ENCODE results near the gene MAT2B. TPM values are rescaled to one million over a fixed set of nuclear protein-coding genes. Genes with fewer than 3 reads are reported as not detected.

Gene MAT2B
- total and polyA plus RNA-seq, 8 donors: 6.7 to 84.3 (median 37.6) TPM

DNA sequence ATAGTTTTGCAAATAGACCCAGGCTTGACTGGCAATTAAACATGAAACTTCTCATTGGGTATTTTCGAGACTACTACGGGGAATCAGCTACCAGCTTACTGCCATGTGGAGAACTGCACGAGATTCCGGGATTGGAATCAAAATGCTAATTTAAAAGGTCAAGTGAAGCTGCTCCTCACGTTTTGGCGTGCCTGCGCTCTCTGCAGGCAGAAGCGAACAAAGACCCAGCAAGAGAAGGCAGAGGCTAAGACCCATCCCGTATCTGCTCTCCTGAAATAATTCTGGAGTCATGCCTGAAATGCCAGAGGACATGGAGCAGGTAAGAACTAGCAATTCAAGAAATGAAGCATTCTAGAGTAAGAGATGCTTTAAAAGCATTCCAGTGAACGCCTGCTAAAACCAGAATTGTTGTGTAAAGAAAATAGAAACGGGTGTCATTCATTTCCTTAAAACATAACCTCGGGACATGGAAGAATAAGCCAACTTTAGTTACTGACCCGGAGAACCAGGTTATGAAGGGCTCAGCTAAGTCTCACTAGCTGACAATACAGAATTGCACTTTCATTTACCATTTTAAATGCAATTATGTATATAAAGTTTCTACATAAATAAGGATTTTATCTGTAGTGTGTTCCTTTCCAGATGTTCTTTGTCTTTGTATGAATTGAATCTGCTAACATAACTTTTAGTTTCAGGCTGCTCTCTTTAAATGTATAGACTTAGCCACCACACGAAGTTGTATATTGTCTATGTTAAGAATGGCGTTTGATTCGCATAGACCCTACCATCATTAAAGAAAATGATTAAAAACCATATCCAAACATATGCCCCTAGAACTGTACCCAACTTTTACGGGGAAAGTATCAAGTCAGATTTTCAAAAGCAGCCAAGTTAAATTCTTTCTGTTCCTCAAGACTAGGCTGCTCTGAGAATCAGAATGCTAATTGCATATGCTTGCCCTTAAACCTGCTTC is 2.0 kb upstream of the MAT2B start:
- Histone ChIP-seq H3K36me3 (no peaks in the 10 kb centered on the region), H3K27me3 (no peaks in the 10 kb centered on the region), H3K9me3 (no peaks in the 10 kb centered on the region), H3K4me1 (peaks cover 7 to 51% (median 37%) of the 10 kb centered on the region in 4 donors), H3K27ac (peak overlapping the region; percentile 89 to 99 (median 98)), H3K4me3 (peak overlapping the region; percentile 67 to 82 (median 77))
- DNase-seq: peak; percentile 57 to 88
- TF ChIP-seq POLR2A (IDR thresholded peaks at IDR 0.05): no peak
- TF ChIP-seq EP300 (IDR thresholded peaks at IDR 0.05): no peak
- TF ChIP-seq POLR2AphosphoS5 (IDR thresholded peaks at IDR 0.05): peak in 2 of 3 donors; percentile 46 to 75
- TF ChIP-seq, protein P1, sequence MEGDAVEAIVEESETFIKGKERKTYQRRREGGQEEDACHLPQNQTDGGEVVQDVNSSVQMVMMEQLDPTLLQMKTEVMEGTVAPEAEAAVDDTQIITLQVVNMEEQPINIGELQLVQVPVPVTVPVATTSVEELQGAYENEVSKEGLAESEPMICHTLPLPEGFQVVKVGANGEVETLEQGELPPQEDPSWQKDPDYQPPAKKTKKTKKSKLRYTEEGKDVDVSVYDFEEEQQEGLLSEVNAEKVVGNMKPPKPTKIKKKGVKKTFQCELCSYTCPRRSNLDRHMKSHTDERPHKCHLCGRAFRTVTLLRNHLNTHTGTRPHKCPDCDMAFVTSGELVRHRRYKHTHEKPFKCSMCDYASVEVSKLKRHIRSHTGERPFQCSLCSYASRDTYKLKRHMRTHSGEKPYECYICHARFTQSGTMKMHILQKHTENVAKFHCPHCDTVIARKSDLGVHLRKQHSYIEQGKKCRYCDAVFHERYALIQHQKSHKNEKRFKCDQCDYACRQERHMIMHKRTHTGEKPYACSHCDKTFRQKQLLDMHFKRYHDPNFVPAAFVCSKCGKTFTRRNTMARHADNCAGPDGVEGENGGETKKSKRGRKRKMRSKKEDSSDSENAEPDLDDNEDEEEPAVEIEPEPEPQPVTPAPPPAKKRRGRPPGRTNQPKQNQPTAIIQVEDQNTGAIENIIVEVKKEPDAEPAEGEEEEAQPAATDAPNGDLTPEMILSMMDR (IDR thresholded peaks at IDR 0.05): peak in 1 of 7 experiments; percentile 18
- intact Hi-C loops (cut with DNase I; ENCODE audit: low total_unique reads): no loop called here
- 0 to 1% (median 1%) methylated on average over 17 of the region's 17 CpGs for WGBS, 5 donors

DNA sequence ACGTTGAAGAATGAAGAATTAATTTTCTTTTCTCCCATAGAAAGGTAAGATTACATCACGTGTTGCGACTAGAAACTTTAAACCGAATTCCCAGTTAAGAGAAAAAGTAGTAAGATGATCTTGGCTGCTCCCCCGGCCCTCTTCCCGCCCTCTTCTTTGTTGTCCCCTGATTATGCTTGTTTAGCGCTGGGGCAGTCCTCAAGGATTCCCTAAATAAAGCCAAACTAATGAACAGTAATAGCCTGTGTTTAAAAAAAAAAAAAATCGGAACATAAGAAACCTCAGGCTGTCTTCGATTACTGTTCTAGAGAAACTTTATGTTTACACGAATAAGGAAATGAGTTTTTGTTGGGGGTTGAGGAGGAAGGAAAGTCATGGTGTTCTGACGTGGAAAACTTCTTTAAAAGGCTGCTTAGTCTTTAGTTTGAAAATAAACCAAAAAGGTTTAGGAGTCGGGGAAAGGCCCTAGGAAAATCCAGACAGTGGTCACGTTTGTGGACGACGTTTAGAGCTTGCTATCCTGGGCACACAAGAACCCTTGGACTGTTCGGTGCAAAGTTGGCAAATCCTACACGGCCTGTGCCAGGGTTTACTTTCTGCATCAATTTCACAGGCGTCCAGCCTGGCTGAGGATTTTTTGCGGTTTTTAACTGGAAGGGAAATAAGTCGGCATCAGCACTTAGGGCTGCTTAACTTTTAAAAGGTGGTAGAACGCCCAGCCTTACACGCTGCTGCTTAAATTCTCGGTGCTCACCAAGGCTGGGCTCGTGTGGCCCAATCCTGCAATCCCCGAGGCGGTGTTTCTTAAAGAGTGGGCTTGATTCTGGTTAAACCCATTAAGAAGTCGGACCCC is 1.1 kb upstream of the MAT2B start:
- TF ChIP-seq POLR2AphosphoS5 (IDR thresholded peaks at IDR 0.05) (peak in 1 of 3 donors; percentile 20), POLR2A (IDR thresholded peaks at IDR 0.05) (no peak)
- WGBS, 5 donors: 1% methylated on average over 27 of the region's 27 CpGs
- Histone ChIP-seq H3K36me3 (no peaks in the 10 kb centered on the region), H3K27ac (peak overlapping the region; percentile 92 to 99 (median 98)), H3K9me3 (no peaks in the 10 kb centered on the region), H3K27me3 (no peaks in the 10 kb centered on the region), H3K4me1 (peaks cover 14 to 60% (median 44%) of the 10 kb centered on the region in 4 donors), H3K4me3 (peak overlapping the region; percentile 67 to 82 (median 77))
- intact Hi-C loops (cut with DNase I; ENCODE audit: low total_unique reads): no loop called here
- DNase-seq: peak; percentile 57 to 79

DNA sequence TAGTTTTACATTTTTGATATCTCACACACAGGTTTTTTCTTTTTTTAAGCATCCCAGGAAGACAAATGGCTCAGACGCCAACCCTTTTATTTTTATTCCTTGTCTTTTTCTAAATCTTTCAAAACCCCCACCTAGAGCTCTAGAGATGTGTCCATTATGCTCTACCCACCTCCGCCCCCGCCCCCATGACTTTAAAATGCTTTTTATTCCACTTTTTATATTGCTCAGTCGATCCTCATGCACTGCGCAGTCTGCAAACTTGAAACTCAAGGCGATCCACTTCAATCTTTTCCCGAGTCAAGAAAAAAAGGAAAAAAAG is 411 bp upstream of the MAT2B start:
- TF ChIP-seq EP300 (IDR thresholded peaks at IDR 0.05) (no peak), POLR2A (IDR thresholded peaks at IDR 0.05) (no peak), POLR2AphosphoS5 (IDR thresholded peaks at IDR 0.05) (no peak)
- TF ChIP-seq, protein P1 (IDR thresholded peaks at IDR 0.05): no peak
- peak overlapping the region; percentile 94 to 99 (median 98) for H3K27ac ChIP-seq
- 1 to 2% (median 2%) methylated on average over 7 of the region's 7 CpGs for WGBS, 5 donors
- no peaks in the 10 kb centered on the region for H3K9me3 ChIP-seq
- H3K4me3 ChIP-seq: peak overlapping the region; percentile 67 to 82 (median 77)
- H3K27me3 ChIP-seq: no peaks in the 10 kb centered on the region
- no peak for DNase-seq
- intact Hi-C loops (cut with DNase I; ENCODE audit: low total_unique reads): no loop called here
- H3K4me1 ChIP-seq: peaks cover 21 to 67% (median 48%) of the 10 kb centered on the region in 4 donors
- H3K36me3 ChIP-seq: no peaks in the 10 kb centered on the region

DNA sequence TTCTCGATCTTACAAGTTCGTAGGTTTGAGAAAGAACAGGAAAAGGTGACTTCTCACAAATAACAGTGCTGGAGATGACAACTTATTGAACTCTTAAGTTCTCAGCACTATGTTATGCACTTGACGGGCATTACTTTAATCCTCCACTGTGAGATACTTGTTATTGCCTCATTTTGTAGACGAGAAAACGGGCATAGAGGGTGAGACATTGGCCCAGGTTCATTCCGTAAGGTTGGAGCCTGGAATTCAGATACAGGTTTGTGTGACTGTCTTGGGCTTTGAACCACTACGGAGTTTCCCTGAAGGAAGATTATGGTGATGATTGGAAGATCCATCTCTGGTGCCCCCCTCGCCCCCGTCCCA is 657 bp downstream of the MAT2B start:
- WGBS, 5 donors: 0 to 2% (median 1%) methylated on average over 9 of the region's 9 CpGs
- Histone ChIP-seq H3K4me1 (peaks cover 23 to 78% (median 53%) of the 10 kb centered on the region in 4 donors), H3K9me3 (no peaks in the 10 kb centered on the region), H3K4me3 (peak overlapping the region; percentile 67 to 82 (median 77)), H3K27me3 (no peaks in the 10 kb centered on the region), H3K36me3 (no peaks in the 10 kb centered on the region), H3K27ac (peak overlapping the region; percentile 62 to 99 (median 98))
- intact Hi-C loops (cut with DNase I; ENCODE audit: low total_unique reads): no loop called here
- no peak for TF ChIP-seq EP300 (IDR thresholded peaks at IDR 0.05)
- TF ChIP-seq, protein P1 (IDR thresholded peaks at IDR 0.05): no peak
- no peak for TF ChIP-seq POLR2AphosphoS5 (IDR thresholded peaks at IDR 0.05)
- no peak for TF ChIP-seq POLR2A (IDR thresholded peaks at IDR 0.05)
- peak in 1 of 2 donors; percentile 43 for DNase-seq

All from stomach (tissue), 9 donors.